ENCODE measurements around the gene CHIC2. TPM values are rescaled to one million over a fixed set of nuclear protein-coding genes. Genes with fewer than 3 reads are reported as not detected.

The CHIC2 gene
- total RNA-seq, 1 experiment from 2014 or later: 8.2 TPM

- Mint-ChIP-seq H3K27me3 (ENCODE audit: low read depth) (no peaks in the 10 kb centered on the region), H3K9me3 (no peaks in the 10 kb centered on the region), H3K4me3 (no peak overlapping the region), H3K36me3 (ENCODE audit: insufficient read depth in 1 of 3, low read depth in 3 of 3) (peaks cover 0 to 5% (median 0%) of the 10 kb centered on the region in 3 experiments; a peak in 2 of 7 replicates), H3K27ac (no peak overlapping the region), H3K4me1 (peaks cover 6 to 9% of the 10 kb centered on the region in 2 experiments)
- Histone ChIP-seq H4K20me1 (ENCODE audit: control insufficient read depth, insufficient read depth, insufficient read length) (no peaks in the 10 kb centered on the region), H2BK15ac (ENCODE audit: low read depth, low read length) (no peak overlapping the region), H3K4me1 (ENCODE audit: insufficient read depth, low read length) (no peaks in the 10 kb centered on the region), H2BK5ac (ENCODE audit: insufficient read length, low read length) (no peak overlapping the region), H2BK120ac (ENCODE audit: low read depth, low read length, poor library complexity, severe bottlenecking) (no peak overlapping the region), H3K9me3 (ENCODE audit: control insufficient read depth, low read depth, low read length) (no peaks in the 10 kb centered on the region), H3K18ac (ENCODE audit: insufficient read length, low read depth, low read length) (no peak overlapping the region), H2BK20ac (ENCODE audit: low read depth, low read length, poor library complexity, severe bottlenecking) (no peak overlapping the region), H3K27me3 (ENCODE audit: insufficient read depth, low read length) (no peaks in the 10 kb centered on the region), H3K23me2 (ENCODE audit: insufficient read length, low read depth, low read length, poor library complexity, severe bottlenecking) (no peaks in the 10 kb centered on the region), H3K4ac (ENCODE audit: low read depth, low read length) (no peak overlapping the region), H4K91ac (ENCODE audit: insufficient read length, low read depth, low read length) (no peak overlapping the region), H2AFZ (ENCODE audit: low read length) (no peak overlapping the region), H3K23ac (ENCODE audit: insufficient read length, low read depth, low read length) (no peak overlapping the region), H2AK5ac (ENCODE audit: insufficient read length, low read length) (no peak overlapping the region), H3K56ac (ENCODE audit: insufficient read length, low read depth, low read length) (no peak overlapping the region), H4K8ac (replicated peaks; ENCODE audit: insufficient read length, low read depth, low read length) (no peak overlapping the region), H2BK12ac (ENCODE audit: insufficient read length, low read depth, low read length) (no peak overlapping the region), H4K5ac (ENCODE audit: insufficient read length, low read depth, low read length) (no peak overlapping the region), H3K27ac (ENCODE audit: insufficient read length, low read depth, low read length) (no peak overlapping the region), H3K4me2 (ENCODE audit: insufficient read depth, insufficient read length, low read length) (no peak overlapping the region), H3K79me1 (ENCODE audit: insufficient read depth, low read depth, low read length, poor library complexity, severe bottlenecking) (no peaks in the 10 kb centered on the region), H3K79me2 (ENCODE audit: insufficient read depth, low read length) (no peaks in the 10 kb centered on the region), H3K9ac (ENCODE audit: extremely low read depth, insufficient read length, low read length) (no peak overlapping the region), H3T11ph (ENCODE audit: low read length) (no peak overlapping the region), H3K14ac (ENCODE audit: insufficient read depth, low read length) (no peak overlapping the region)
- TF ChIP-seq CTCF (conservative IDR thresholded peaks at IDR 0.05): no peak
- DNase-seq: no peak
- WGBS (ENCODE audit: extremely low coverage, insufficient read length, low lambda C conversion rate): no CpG with 5 or more reads among the region's 3 CpGs
Observed at GRCh38 chr4:54038056-54038455, 26.3 kb downstream of the CHIC2 start.
